SK-N-SH (cell line): ENCODE results near the gene PACC1. TPM values are rescaled to one million over a fixed set of nuclear protein-coding genes. Genes with fewer than 3 reads are reported as not detected.
A peak's percentile ranks its signal among the peaks of the same experiment; 100 is the strongest.

ENCODE experiments used
- CTCF ChIA-PET: fragments of 300-600, 350-600 bp; formaldehyde crosslinking; extraction: SDS; loops from one replicate; lab custom pipeline; 2021; lab: Yijun Ruan, JAX
- POLR2A ChIA-PET: fragments of 350-600 bp; sonication (Branson Sonifier 250); formaldehyde crosslinking; extraction: SDS; loops from one replicate; lab custom pipeline; 2020; ENCODE audit warnings: antibody characterized with exemption, inconsistent platforms; lab: Yijun Ruan, JAX
- DNase-seq: peaks from one replicate; pipeline ENCODE4 v3.0.0; 2012
- H2AFZ ChIP-seq: fragments of 200-600 bp; sonication (generic); 2 replicates; pipeline ENCODE4 v1.8.1; 2016; ENCODE audit warnings: antibody characterized with exemption, mild to moderate bottlenecking, low read depth
- H3F3A ChIP-seq: fragments of 200-600 bp; sonication (generic); replicated peaks from 2 replicates; pipeline ENCODE3; 2016; ENCODE audit warnings: antibody characterized with exemption, mild to moderate bottlenecking; ENCODE audit not compliant: insufficient read depth
- H3K27ac ChIP-seq, 2 experiments: fragments of 200-500 bp in 1 of 2; fragments of 200-600 bp in 1 of 2; sonication (Bioruptor generic) in 1 of 2; sonication (generic), shearing (Covaris generic) in 1 of 2; 2 replicates each; pipeline versions ENCODE4 v1.5.1 to v1.6.1; 2014 to 2016; ENCODE audit warnings: low read depth in 2 of 2, inconsistent platforms in 1 of 2, low read length in 1 of 2, mild to moderate bottlenecking in 1 of 2, mixed read lengths in 1 of 2
- H3K27me3 ChIP-seq: fragments of 200-600 bp; sonication (generic), shearing (Covaris generic); 2 replicates; pipeline ENCODE4 v1.6.1; 2016; ENCODE audit warnings: mixed run types; ENCODE audit not compliant: insufficient read depth
- H3K36me3 ChIP-seq, 2 experiments: fragments of 200-500 bp in 1 of 2; fragments of 200-600 bp in 1 of 2; sonication (Bioruptor generic) in 1 of 2; sonication (generic) in 1 of 2; replicated peaks in 1 of 2; 2 replicates each; pipeline versions ENCODE3 to v1.5.1; 2014 to 2016; ENCODE audit warnings: low read length in 1 of 2, mild to moderate bottlenecking in 1 of 2; ENCODE audit not compliant: insufficient read depth in 2 of 2, control insufficient read depth in 1 of 2
- H3K4me1 ChIP-seq, 2 experiments: fragments of 200-500 bp in 1 of 2; fragments of 200-600 bp in 1 of 2; sonication (Bioruptor generic) in 1 of 2; sonication (generic), shearing (Covaris generic) in 1 of 2; 2 replicates each; pipeline versions ENCODE4 v1.5.1 to v1.6.1; 2014 to 2016; ENCODE audit warnings: low read depth in 1 of 2, low read length in 1 of 2, mixed run types in 1 of 2; ENCODE audit not compliant: insufficient read depth in 2 of 2, control insufficient read depth in 1 of 2
- H3K4me2 ChIP-seq: fragments of 200-600 bp; sonication (generic), shearing (Covaris generic); 2 replicates; pipeline ENCODE4 v1.6.1; 2017; ENCODE audit warnings: mixed run types
- H3K4me3 ChIP-seq, 2 experiments: fragments of 200-500 bp in 1 of 2; fragments of 200-600 bp in 1 of 2; sonication (Bioruptor generic) in 1 of 2; sonication (generic), shearing (Covaris generic) in 1 of 2; 2 replicates each; pipeline versions ENCODE4 v1.5.1 to v1.8.1; 2014 to 2016; ENCODE audit warnings: low read depth in 2 of 2, inconsistent platforms in 1 of 2, low read length in 1 of 2, mild to moderate bottlenecking in 1 of 2, mixed read lengths in 1 of 2, moderate library complexity in 1 of 2
- H3K79me2 ChIP-seq: fragments of 200-600 bp; sonication (generic); 2 replicates; pipeline ENCODE4 v1.8.1; 2017; ENCODE audit warnings: mild to moderate bottlenecking; ENCODE audit not compliant: insufficient read depth
- H3K9ac ChIP-seq: fragments of 200-600 bp; sonication (generic); 2 replicates; pipeline ENCODE4 v1.6.1; 2017; ENCODE audit warnings: mixed run types
- H3K9me2 ChIP-seq: fragments of 200-600 bp; sonication (generic); 2 replicates; pipeline ENCODE4 v1.6.1; 2017; ENCODE audit warnings: mixed run types
- H3K9me3 ChIP-seq: fragments of 200-600 bp; sonication (generic); 2 replicates; pipeline ENCODE4 v1.6.1; 2017; ENCODE audit warnings: mixed run types, mild to moderate bottlenecking, moderate library complexity
- H4K20me1 ChIP-seq: fragments of 200-600 bp; sonication (generic); 2 replicates; pipeline ENCODE4 v1.6.1; 2017; ENCODE audit warnings: mild to moderate bottlenecking, mixed run types; ENCODE audit not compliant: insufficient read depth
- EP300 ChIP-seq, 2 experiments: IDR thresholded peaks; 2 replicates each; pipeline versions ENCODE4 v1.4.0 to v1.6.1; 2012; ENCODE audit warnings: borderline replicate concordance in 1 of 2, low read depth in 1 of 2, low read length in 1 of 2
- FOXJ3 ChIP-seq: sonication (generic); formaldehyde crosslinking; IDR thresholded peaks from 2 replicates; pipeline ENCODE4 v1.5.1; 2020; ENCODE audit warnings: mild to moderate bottlenecking, missing genetic modification reagents
- GATA2 ChIP-seq: sonication (generic); formaldehyde crosslinking; IDR thresholded peaks from 2 replicates; pipeline ENCODE4 v1.5.0; 2020; ENCODE audit warnings: mild to moderate bottlenecking, missing genetic modification reagents
- MXI1 ChIP-seq: IDR thresholded peaks from 2 replicates; pipeline ENCODE4 v1.6.1; 2012; ENCODE audit warnings: mild to moderate bottlenecking, low read depth, low read length, improper control_type of control experiment
- NFIC ChIP-seq: IDR thresholded peaks from 2 replicates; pipeline ENCODE4 v1.4.0; 2012; ENCODE audit warnings: borderline replicate concordance
- PBX3 ChIP-seq: IDR thresholded peaks from 2 replicates; pipeline ENCODE4; 2012
- RCOR1 ChIP-seq: fragments of 150-350 bp; IDR thresholded peaks from 2 replicates; pipeline ENCODE4 v1.6.1; 2017; ENCODE audit warnings: antibody characterized with exemption, low read length
- REST ChIP-seq: IDR thresholded peaks from 2 replicates; pipeline ENCODE4 v1.6.1; 2012; ENCODE audit warnings: mild to moderate bottlenecking, low read depth, low read length, moderate library complexity
- WGBS: methylation state at CpG from one replicate; pipeline ENCODE4 v1.1.6; 2017; ENCODE audit warnings: low lambda C conversion rate; 5-methylcytosine and 5-hydroxymethylcytosine counted together
- polyA plus RNA-seq, 3 experiments: library from polyadenylated mRNA; depleted of rRNA; stranded (reverse); fragments of >200 nt; gene quantifications; 2 replicates each; pipeline ENCODE4 v1.2.3, GENCODE V29; 2012

PACC1 gene
- polyA plus RNA-seq, 1 of the 3 experiments (the other 2 are of a cell fraction), result 23.1 TPM

GRCh38 chr1:212451416-212452322, 37.0 kb upstream of the PACC1 start:
- 89% methylated on average over 6 of the region's 6 CpGs for WGBS

GRCh38 chr1:212450331-212450881, 35.7 kb upstream of the PACC1 start:
- H4K20me1 ChIP-seq, result no peaks in the 10 kb centered on the region
- no peaks in the 10 kb centered on the region for H3K27me3 ChIP-seq
- peaks cover 0 to 21% of the 10 kb centered on the region in 2 experiments; a peak in 1 of 4 replicates for H3K4me1 ChIP-seq
- H3K9me2 ChIP-seq, result no peaks in the 10 kb centered on the region
- H3K4me2 ChIP-seq, result no peak overlapping the region
- no peaks in the 10 kb centered on the region for H3F3A ChIP-seq
- 56% methylated on average over 4 of the region's 4 CpGs for WGBS
- H3K9ac ChIP-seq, result no peak overlapping the region
- peak; percentile 40 for TF ChIP-seq GATA2 (CRISPR knock-in tag)
- TF ChIP-seq NFIC, result no peak
- peak; percentile 53; the same call in 1 of the 2 replicates for TF ChIP-seq RCOR1
- TF ChIP-seq EP300 (IDR thresholded peaks at IDR 0.05; ENCODE audit: borderline replicate concordance in 1 of 2, low read depth in 1 of 2, low read length in 1 of 2), result peak in 1 of 2 experiments; percentile 47; a peak in 1 of 4 replicates
- TF ChIP-seq FOXJ3, result no peak
- TF ChIP-seq PBX3, result 0 out of 2 replicates have a peak, but pooled peaks have one; percentile 6
- 0 out of 2 replicates have a peak, but pooled peaks have one; percentile 21 for TF ChIP-seq MXI1
- ChIA-PET POLR2A (no interaction called here), CTCF (interaction anchor here (0.6 to 3.3 kb wide), 9 partner anchors 8 to 770 kb away, joined by 3 to 12 read pairs (median 5); no protein-coding TSS in a partner anchor)
- no peak overlapping the region for H2AFZ ChIP-seq
- H3K36me3 ChIP-seq, result peaks cover 3 to 5% of the 10 kb centered on the region in 2 experiments
- DNase-seq, result peak; percentile 53
- H3K9me3 ChIP-seq, result no peaks in the 10 kb centered on the region
- no peak overlapping the region for H3K4me3 ChIP-seq
- no peaks in the 10 kb centered on the region for H3K79me2 ChIP-seq
- peak overlapping the region in 1 of 2 experiments; percentile 70; a peak in 2 of 4 replicates for H3K27ac ChIP-seq

More at GRCh38 chr1:212451416-212452322, 37.0 kb upstream of the PACC1 start:
- Histone ChIP-seq H3K9me2 (no peaks in the 10 kb centered on the region), H3K4me1 (peaks cover 0 to 26% of the 10 kb centered on the region in 2 experiments; a peak in 1 of 4 replicates), H3K27me3 (no peaks in the 10 kb centered on the region), H3K36me3 (no peaks in the 10 kb centered on the region), H3K4me3 (no peak overlapping the region), H3K4me2 (no peak overlapping the region), H3K79me2 (no peaks in the 10 kb centered on the region), H3K9ac (no peak overlapping the region), H3K27ac (no peak overlapping the region), H2AFZ (no peak overlapping the region), H3F3A (no peaks in the 10 kb centered on the region), H4K20me1 (no peaks in the 10 kb centered on the region), H3K9me3 (no peaks in the 10 kb centered on the region)
- peak; percentile 29 for TF ChIP-seq GATA2 (CRISPR knock-in tag)
- TF ChIP-seq REST, result no peak
- ChIA-PET CTCF (interaction anchor here (0.8 to 8.4 kb wide), 8 partner anchors 27 to 771 kb away, joined by 3 to 187 read pairs (median 5); no protein-coding TSS in a partner anchor), POLR2A (interaction anchor here (0.6 kb wide), 1 partner anchor 12 kb away, joined by 3 read pairs; no protein-coding TSS in a partner anchor)
- DNase-seq, result no peak
